Iris pigment epithelial cell (primary cell): ENCODE measurements around the gene ZMYND11.

Experiments
- DNase-seq: peaks from one replicate; pipeline ENCODE4 v3.0.0-alpha.2; 2011; ENCODE audit warnings: low read depth

Gene ZMYND11

GRCh38 chr10:135132-135600 is at the start of gene ZMYND11:
TSS of gene ZMYND11 (plus strand) at chr10:135455. CDS start at chr10:180013, 44,558 bp downstream.
- peak; percentile 59 for DNase-seq

- DNase-seq, result no peak
These were observed 49.2 kb upstream of the ZMYND11 start for GRCh38 chr10:86031-86430.

GRCh38 chr10:87177-88080 is 47.8 kb upstream of the ZMYND11 start:
- DNase-seq, result no peak

GRCh38 chr10:88253-88652 is 47.0 kb upstream of the ZMYND11 start:
- DNase-seq, result no peak

- DNase-seq, result no peak
These were observed 46.0 kb upstream of the ZMYND11 start for GRCh38 chr10:89248-89647.

- no peak for DNase-seq
These were observed 45.1 kb upstream of the ZMYND11 start for GRCh38 chr10:90161-90560.

GRCh38 chr10:91313-91712 is 43.9 kb upstream of the ZMYND11 start:
- no peak for DNase-seq

- DNase-seq, result no peak
These were observed 43.1 kb upstream of the ZMYND11 start for GRCh38 chr10:92153-92552.

GRCh38 chr10:92846-93245 is 42.4 kb upstream of the ZMYND11 start:
- DNase-seq, result no peak

GRCh38 chr10:94613-95012 is 40.6 kb upstream of the ZMYND11 start:
- no peak for DNase-seq

- no peak for DNase-seq
These were observed 39.7 kb upstream of the ZMYND11 start for GRCh38 chr10:95356-96115.

- DNase-seq, result no peak
These were observed 38.8 kb upstream of the ZMYND11 start for GRCh38 chr10:96466-96865.

GRCh38 chr10:104416-104815 is 30.8 kb upstream of the ZMYND11 start:
- DNase-seq, result no peak

GRCh38 chr10:104862-105565 is 30.2 kb upstream of the ZMYND11 start:
- DNase-seq, result no peak

GRCh38 chr10:105806-106205 is 29.4 kb upstream of the ZMYND11 start:
- no peak for DNase-seq

GRCh38 chr10:106740-107139 is 28.5 kb upstream of the ZMYND11 start:
- no peak for DNase-seq

- peak; percentile 22 for DNase-seq
These were observed 23.0 kb upstream of the ZMYND11 start for GRCh38 chr10:112246-112645.

GRCh38 chr10:124874-125273 is 10.4 kb upstream of the ZMYND11 start:
- DNase-seq, result no peak

GRCh38 chr10:127612-128432 is 7.4 kb upstream of the ZMYND11 start:
- no peak for DNase-seq

GRCh38 chr10:129810-130209 is 5.4 kb upstream of the ZMYND11 start:
- no peak for DNase-seq
